GM12892 (cell line): ENCODE data around the gene CENPC.

ENCODE experiments used
- POLR2A ChIP-seq: IDR thresholded peaks from 2 replicates; pipeline ENCODE4 v1.6.1; 2011; ENCODE audit warnings: low read depth, low read length, control low read depth
- POLR2AphosphoS5 ChIP-seq: IDR thresholded peaks from 2 replicates; pipeline ENCODE4 v1.6.1; 2011; ENCODE audit warnings: low read depth, low read length, control low read depth
- TAF1 ChIP-seq: IDR thresholded peaks from 2 replicates; pipeline ENCODE4 v1.6.1; 2011; ENCODE audit warnings: low read depth, mild to moderate bottlenecking, control low read depth, low read length, borderline replicate concordance

- TF ChIP-seq POLR2A (no peak), TAF1 (no peak), POLR2AphosphoS5 (no peak)
Measured at GRCh38 chr4:67522851-67523671, 22.2 kb downstream of the CENPC start.
